Measurements from ENCODE around the gene C20orf96. TPM values are rescaled to one million over a fixed set of nuclear protein-coding genes. Genes with fewer than 3 reads are reported as not detected.

C20orf96 gene
- total and polyA plus RNA-seq, 4 donors = 0.70 to 2.6 (median 1.7) TPM

DNA sequence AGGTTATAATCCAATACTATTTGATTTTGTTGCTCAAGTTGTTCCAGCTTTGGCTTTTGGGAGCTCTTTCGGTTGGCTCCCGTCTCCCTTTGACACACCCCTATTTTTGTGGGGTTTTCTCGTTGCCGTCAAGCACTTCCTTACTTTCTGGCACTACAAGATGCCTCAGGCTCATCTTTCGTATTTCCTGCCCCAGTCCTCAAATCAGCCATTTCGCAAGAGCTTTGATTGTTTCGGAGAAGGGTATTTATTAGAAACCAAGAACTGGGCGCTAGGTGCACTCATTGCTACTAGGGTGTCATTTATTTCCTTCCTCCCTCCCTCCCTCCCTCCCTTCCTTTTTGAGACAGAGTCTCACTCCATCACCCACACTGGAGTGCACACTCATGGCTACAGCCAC lies 21.5 kb upstream of the C20orf96 start:
- Histone ChIP-seq H3K36me3 (ENCODE audit: control insufficient read depth in 4 of 4, insufficient read depth in 3 of 4, low read depth in 1 of 4, low read length in 3 of 4) (no peaks in the 10 kb centered on the region), H3K27ac (ENCODE audit: low read depth in 1 of 2, low read length in 2 of 2) (no peak overlapping the region), H3K4me1 (ENCODE audit: control insufficient read depth in 4 of 4, insufficient read depth in 4 of 4, low read length in 3 of 4) (no peaks in the 10 kb centered on the region), H3K4me3 (ENCODE audit: low read depth in 1 of 3, low read length in 3 of 3) (no peak overlapping the region), H3K9me3 (ENCODE audit: control insufficient read depth in 4 of 4, low read length in 3 of 4) (no peaks in the 10 kb centered on the region), H3K9ac (ENCODE audit: low read depth in 1 of 2, low read length in 2 of 2) (no peak overlapping the region), H3K27me3 (ENCODE audit: control insufficient read depth in 4 of 4, insufficient read depth in 4 of 4, low read length in 3 of 4) (no peaks in the 10 kb centered on the region)
- 89% methylated on average over 8 of the region's 8 CpGs for WGBS
- TF ChIP-seq JUND (IDR thresholded peaks at IDR 0.05) (no peak), REST (IDR thresholded peaks at IDR 0.05) (no peak), RXRA (IDR thresholded peaks at IDR 0.05) (no peak), SP1 (IDR thresholded peaks at IDR 0.05) (no peak), NR2F2 (IDR thresholded peaks at IDR 0.05) (no peak), RAD21 (IDR thresholded peaks at IDR 0.05) (no peak), FOXA1 (IDR thresholded peaks at IDR 0.05) (no peak), YY1 (IDR thresholded peaks at IDR 0.05) (no peak), GABPA (IDR thresholded peaks at IDR 0.05 in 1 of 2, conservative IDR thresholded peaks at IDR 0.05 in 1 of 2) (no peak), HNF4A (conservative IDR thresholded peaks at IDR 0.05) (no peak), FOXA2 (IDR thresholded peaks at IDR 0.05) (no peak)
- TF ChIP-seq, protein P1, sequence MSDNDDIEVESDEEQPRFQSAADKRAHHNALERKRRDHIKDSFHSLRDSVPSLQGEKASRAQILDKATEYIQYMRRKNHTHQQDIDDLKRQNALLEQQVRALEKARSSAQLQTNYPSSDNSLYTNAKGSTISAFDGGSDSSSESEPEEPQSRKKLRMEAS (IDR thresholded peaks at IDR 0.05) = no peak
- TF ChIP-seq, protein P2, sequence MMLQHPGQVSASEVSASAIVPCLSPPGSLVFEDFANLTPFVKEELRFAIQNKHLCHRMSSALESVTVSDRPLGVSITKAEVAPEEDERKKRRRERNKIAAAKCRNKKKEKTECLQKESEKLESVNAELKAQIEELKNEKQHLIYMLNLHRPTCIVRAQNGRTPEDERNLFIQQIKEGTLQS (IDR thresholded peaks at IDR 0.05) = no peak
- TF ChIP-seq, protein P3, sequence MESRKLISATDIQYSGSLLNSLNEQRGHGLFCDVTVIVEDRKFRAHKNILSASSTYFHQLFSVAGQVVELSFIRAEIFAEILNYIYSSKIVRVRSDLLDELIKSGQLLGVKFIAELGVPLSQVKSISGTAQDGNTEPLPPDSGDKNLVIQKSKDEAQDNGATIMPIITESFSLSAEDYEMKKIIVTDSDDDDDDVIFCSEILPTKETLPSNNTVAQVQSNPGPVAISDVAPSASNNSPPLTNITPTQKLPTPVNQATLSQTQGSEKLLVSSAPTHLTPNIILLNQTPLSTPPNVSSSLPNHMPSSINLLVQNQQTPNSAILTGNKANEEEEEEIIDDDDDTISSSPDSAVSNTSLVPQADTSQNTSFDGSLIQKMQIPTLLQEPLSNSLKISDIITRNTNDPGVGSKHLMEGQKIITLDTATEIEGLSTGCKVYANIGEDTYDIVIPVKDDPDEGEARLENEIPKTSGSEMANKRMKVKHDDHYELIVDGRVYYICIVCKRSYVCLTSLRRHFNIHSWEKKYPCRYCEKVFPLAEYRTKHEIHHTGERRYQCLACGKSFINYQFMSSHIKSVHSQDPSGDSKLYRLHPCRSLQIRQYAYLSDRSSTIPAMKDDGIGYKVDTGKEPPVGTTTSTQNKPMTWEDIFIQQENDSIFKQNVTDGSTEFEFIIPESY (IDR thresholded peaks at IDR 0.05) = no peak
- TF ChIP-seq, protein P4, sequence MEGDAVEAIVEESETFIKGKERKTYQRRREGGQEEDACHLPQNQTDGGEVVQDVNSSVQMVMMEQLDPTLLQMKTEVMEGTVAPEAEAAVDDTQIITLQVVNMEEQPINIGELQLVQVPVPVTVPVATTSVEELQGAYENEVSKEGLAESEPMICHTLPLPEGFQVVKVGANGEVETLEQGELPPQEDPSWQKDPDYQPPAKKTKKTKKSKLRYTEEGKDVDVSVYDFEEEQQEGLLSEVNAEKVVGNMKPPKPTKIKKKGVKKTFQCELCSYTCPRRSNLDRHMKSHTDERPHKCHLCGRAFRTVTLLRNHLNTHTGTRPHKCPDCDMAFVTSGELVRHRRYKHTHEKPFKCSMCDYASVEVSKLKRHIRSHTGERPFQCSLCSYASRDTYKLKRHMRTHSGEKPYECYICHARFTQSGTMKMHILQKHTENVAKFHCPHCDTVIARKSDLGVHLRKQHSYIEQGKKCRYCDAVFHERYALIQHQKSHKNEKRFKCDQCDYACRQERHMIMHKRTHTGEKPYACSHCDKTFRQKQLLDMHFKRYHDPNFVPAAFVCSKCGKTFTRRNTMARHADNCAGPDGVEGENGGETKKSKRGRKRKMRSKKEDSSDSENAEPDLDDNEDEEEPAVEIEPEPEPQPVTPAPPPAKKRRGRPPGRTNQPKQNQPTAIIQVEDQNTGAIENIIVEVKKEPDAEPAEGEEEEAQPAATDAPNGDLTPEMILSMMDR (IDR thresholded peaks at IDR 0.05; ENCODE audit: low read depth, low read length, missing input control) = no peak
- no peak for DNase-seq (ENCODE audit: low spot score)

GRCh38 chr20:311609-312008 lies 21.1 kb upstream of the C20orf96 start:
- Histone ChIP-seq H3K27me3 (ENCODE audit: control insufficient read depth in 4 of 4, insufficient read depth in 4 of 4, low read length in 3 of 4) (no peaks in the 10 kb centered on the region), H3K9ac (ENCODE audit: low read depth in 1 of 2, low read length in 2 of 2) (no peak overlapping the region), H3K9me3 (ENCODE audit: control insufficient read depth in 4 of 4, low read length in 3 of 4) (no peaks in the 10 kb centered on the region), H3K4me3 (ENCODE audit: low read depth in 1 of 3, low read length in 3 of 3) (no peak overlapping the region), H3K4me1 (ENCODE audit: control insufficient read depth in 4 of 4, insufficient read depth in 4 of 4, low read length in 3 of 4) (no peaks in the 10 kb centered on the region), H3K27ac (ENCODE audit: low read depth in 1 of 2, low read length in 2 of 2) (no peak overlapping the region), H3K36me3 (ENCODE audit: control insufficient read depth in 4 of 4, insufficient read depth in 3 of 4, low read depth in 1 of 4, low read length in 3 of 4) (no peaks in the 10 kb centered on the region)
- no peak for DNase-seq (ENCODE audit: low spot score)
- TF ChIP-seq, protein P2 (IDR thresholded peaks at IDR 0.05) = no peak
- TF ChIP-seq NR2F2 (IDR thresholded peaks at IDR 0.05) (no peak), HNF4G (IDR thresholded peaks at IDR 0.05) (no peak), SP1 (IDR thresholded peaks at IDR 0.05) (no peak)
- WGBS = 93% methylated on average over 7 of the region's 7 CpGs
